Glomerular visceral epithelial cell (primary cell): ENCODE data around the gene NLRP1.
A peak's percentile ranks its signal among the peaks of the same experiment; 100 is the strongest.
"Not testable (repeated sequence)": the region's sequence is repeated elsewhere in the genome, so short reads cannot be mapped to it uniquely, and the experiment has no call there.

ENCODE experiments used
- DNase-seq: peaks from one replicate; pipeline ENCODE4 v3.0.0-alpha.2; 2016; ENCODE audit errors: extremely low spot score

NLRP1 gene

DNA sequence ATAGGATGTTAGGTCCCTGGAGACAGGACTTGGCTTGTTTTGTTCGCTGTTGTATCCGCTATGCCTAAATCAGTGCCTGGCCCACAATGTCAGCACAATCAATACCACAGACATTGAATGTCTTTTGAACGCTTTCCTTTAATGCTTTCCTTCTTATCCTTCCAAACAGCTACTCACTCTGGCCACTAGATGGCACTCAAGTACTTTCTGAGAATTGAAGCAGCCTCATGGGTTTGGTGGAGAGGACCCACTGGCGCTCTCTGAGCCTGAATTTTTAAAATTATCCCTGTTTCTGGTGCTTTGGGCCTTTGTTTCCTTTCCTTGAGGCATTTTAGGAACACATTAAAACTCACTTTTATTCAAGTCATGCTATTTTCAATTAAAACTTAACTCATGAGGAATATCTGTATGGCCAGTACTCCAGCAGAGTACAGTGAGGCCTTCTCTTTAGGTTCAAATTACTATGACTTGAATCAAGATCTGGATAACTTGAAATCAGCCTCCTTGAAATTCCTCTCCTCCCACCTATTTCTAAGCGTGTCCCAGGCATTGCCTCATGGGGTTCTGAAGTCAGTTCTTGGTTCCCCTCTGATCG is 3.2 kb upstream of the NLRP1 start:
- peak; percentile 72 for DNase-seq

DNA sequence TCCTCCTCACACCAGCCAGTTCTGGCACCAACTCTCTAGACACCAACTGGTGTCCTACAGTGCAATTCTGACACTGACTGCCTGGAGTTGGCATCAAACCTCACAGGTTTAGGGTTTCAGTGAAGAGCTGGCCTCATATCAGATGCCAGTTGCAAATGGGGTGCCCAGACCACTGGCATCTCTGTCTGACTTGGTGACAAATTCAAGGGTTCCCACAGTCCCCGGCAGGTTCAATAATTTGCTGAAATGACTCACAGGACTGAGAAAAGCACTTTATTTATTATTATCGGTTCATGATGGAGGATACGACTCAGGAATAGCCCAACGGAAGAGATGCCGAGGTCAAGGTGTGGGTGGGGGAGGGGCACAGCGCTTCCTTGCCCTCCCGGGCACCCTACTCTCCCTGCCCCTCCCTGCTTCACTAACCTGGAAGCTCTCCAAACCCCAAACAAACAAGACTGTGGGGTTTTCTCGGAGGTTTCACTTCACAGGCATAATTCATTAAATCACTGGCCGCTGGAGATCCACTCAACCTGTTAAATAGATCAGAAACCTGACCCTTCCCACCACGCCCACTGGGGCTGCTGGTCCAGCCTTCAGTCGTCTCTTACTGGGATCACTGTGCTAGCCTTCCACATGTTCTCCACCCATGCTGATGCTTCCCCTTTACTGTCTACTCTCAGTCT is 1.7 kb upstream of the NLRP1 start:
- peak; percentile 86 for DNase-seq

DNA sequence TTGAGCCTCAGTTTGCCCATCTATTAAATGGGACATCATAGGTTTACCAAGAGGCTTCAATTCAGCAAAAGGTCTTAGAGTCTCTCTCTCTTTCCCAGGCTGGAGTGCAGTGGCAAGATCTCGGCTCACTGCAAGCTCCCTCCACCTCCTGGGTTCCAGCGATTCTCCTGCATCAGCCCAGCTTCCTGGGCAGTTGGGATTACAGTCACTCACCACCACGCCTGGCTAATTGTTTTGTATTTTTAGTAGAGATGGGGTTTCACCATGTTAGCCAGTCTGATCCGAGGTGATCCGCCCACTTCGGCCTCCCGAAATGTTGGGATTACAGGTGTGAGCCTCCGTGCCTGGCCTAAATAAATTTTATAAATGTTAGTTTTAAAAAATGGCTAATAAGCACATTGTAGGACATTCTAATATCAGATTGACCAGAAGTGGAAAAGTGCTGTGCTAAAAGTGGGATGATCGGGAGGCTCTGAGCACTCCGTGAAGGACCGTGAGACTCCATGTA is 1.0 kb upstream of the NLRP1 start:
- DNase-seq: no peak

DNA sequence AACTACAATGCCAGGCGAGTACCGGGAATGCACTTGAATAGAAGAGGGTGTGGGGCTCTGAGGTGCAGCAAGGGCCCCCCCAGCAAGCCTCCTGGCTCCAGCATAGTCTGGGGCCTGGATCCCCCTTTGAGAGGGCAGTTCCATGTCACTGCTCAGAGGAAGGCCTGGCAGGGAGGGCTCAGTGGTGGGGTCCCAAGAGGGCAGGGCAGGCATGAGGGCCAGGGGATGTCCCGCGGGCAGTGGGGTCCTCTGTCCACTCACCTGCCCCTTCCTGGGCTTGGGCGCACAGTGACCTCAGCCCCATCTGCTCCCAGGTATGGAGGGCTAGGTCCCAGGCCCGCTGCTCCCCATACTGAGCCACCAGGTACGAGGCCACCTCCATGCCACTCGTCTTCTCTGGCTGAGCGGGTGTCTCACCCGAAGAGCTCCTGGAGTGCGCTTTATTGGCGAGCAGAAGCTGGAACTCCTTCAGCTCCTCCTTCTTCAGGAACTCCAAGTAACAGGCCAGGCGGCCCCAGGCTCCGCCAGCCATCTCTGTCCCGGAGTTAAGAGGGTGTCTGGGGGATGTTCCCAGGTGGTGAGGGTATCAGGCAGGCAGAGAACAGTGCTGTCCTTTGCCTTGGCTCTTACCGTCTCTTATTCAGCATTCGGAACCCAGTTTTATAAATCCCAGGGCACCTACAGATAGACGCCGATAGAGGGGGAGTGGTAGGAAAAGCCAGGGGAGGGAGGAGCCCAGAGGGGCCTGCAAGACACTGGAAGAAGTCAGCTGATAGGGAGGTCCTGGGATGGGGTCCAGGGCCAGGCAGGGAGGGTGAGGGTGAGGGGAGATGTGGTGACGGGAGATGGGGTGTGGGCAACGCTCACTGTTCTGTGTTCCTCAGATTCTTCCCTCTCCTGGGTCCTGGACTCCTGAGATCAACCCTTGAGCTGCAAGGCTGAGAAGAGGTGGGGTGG is 605 bp downstream of the NLRP1 start:
- DNase-seq: no peak

DNA sequence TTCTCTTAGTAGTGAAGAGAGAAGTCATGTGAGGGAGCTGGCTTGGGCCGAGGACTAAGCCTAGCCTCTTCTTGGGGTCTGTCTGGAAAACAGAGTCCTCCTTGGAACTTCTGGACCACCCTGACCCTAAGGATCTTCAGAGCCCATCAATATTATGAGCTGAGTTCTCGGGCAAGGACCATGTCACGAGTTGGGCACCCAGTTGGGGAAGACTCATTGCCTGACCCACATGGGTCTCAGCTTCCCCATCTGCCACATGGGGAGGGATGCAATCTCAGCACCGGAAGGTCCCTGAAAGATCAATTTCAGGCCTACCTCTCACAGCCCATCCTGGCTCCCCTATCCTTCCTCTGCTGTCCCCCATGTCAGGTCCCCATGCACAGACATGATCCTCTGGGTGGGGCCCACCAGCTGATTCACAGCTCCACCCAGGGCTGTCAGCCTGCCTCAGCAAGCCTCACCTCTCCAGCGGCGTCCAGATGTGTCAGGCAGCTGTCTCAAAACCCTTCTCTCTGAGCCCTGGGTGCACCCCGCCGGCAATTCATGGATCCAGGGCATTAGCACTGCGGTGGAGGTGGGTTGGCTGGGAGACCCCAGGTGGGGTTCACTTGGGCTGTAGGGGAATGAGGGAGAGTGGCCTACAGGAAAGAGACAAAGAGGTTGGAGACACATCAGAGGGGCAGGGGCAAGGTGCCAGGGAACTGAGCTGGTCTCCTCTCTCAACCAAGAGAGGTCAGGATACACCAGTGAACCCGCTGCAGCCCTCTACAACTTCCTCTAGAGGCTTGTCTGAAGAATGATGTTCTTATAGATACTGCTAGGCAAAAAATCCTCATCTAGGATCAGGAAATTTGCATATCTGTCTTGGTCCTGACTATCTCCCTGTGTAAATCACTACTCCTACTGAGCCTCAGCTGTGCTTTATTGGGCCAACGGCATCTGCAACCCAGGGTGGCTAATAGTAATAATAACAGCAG is 1.8 kb downstream of the NLRP1 start:
- no peak for DNase-seq

DNA sequence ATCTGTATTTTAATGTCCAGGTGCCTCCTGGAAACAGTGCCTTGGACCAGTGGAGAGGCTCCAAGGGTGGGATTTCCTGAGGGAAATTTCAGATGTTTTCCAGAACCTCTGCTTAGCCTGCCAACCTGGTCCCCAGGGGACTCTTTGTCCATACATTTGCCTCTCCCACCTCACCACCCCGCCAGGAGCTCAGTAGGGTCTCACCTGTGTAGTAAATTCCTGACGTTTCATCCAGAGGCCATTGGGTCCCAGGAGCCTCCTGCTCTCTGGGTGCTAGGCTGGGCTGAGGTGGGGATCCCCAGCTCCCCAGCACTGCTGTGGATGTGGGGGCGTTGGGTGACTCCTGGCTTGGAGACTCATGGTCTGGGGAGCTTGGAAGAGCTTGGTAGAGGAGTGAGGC is 2.7 kb downstream of the NLRP1 start:
- no peak for DNase-seq

DNA sequence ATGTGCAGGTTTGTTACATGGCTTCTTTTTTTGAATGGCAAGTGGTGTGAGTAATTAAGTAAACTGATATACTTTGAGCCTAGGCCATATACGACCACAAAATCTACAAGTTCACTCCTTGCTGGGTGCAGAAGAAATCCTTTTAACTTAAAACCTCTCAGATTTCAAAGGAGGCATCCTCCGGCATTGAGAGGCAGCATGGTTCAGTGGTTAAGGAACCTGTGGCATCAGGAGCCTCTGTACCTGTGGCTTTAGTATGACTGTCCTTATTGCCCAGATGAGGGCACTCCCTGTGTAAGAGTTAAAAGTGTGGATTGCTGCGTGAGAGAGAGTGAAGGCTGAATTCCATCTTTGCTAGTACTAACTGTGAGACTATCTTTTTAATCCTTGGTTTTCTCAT is 3.3 kb downstream of the NLRP1 start:
- no peak for DNase-seq

DNA sequence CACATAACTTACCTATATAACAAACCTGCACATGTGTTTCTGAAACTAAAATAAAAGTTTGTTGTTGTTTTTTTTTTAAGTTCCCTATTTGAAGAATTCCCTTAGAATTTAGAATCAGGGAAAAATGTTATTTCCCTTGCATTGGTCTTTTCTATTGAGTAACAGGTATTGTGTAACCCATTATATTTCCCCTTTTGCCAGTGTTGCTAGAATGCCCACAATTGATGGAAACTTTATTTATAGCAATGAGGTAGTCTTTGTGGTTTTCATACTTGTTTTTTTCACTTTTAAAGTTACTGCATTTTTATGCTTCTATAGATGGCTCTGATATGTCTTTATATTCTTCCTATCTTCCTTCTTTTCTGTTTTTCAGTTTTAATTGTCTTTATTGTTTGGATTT is 3.9 kb downstream of the NLRP1 start:
- peak; percentile 26 for DNase-seq

DNA sequence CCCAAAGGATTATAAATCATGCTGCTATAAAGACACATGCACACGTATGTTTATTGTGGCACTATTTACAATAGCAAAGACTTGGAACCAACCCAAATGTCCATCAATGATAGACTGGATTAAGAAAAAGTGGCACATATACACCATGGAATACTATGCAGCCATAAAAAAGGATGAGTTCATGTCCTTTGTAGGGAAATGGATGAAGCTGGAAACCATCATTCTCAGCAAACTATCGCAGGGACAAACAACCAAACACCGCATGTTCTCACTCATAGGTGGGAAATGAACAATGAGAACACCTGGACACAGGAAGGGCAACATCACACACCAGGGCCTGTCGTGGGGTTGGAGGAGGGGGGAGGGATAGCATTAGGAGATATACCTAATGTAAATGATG is 5.5 kb downstream of the NLRP1 start:
- not testable (repeated sequence) for DNase-seq

DNA sequence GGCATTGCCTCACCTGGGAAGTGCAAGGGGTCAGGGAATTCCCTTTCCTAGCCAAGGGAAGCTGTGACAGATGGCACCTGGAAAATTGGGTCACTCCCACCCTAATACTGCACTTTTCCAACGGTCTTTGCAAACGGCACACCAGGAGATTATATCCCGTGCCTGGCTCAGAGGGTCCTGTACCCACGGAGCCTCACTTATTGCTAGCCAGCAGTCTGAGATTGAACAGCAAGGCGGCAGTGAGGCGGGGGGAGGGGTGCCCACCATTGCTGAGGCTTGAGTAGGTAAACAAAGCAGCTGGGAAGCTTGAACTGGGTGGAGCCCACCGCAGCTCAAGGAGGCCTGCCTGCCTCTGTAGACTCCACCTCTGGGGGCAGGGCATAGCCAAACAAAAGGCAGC is 11.3 kb downstream of the NLRP1 start:
- DNase-seq: not testable (repeated sequence)

DNA sequence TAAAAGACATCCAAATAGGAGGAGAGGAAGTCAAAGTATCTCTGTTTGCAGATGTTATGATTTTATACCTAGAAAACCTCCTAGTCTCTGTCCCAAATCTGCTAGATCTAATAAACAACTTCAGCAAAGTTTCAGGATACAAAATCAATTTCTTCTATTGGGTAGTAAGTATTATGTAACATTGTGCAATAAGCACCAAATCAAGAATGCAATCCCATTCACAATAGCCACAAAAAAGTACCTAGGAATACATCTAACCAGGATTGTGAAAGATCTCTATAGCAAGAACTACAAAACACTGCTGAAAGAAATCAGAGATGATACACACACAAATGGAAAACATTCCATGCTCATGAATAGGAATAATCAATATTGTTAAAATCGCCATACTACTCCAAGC is 13.0 kb downstream of the NLRP1 start:
- DNase-seq: no peak

DNA sequence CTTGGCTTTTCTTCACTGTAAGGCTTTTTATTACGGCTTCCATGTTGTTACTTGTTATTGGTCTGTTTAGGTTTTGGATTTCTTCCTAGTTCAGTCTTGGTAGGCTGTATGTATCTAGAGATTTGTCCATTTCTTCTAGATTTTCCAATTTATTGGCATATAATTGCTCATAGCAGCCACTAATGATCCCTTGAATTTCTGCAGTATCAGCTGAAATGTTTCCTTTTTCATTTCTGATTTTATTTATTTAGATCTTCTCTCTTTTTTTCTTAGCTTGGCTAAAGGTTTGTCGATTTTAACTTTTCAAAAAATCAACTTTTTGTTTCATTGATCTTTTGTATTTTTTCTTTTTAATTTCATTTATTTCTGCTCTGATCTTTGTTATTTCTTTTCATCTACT is 18.5 kb downstream of the NLRP1 start:
- no peak for DNase-seq

DNA sequence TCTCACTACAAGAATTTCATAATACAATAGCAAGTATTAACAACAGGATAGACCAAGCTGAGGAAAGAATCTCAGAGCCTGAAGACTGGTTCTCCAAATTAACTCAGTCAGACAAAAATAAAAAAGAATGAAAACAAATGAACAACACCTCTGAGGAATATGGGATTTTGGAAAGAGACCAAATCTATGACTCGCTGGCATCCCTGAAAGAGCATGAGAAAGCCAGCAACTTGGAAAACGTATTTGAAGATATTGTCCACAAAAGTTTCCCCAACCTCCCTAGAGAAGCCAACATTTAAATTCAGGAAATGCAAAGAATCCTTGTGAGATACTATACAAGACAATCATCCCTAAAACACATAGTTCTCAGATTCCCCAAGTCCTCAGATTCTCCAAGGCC is 20.9 kb downstream of the NLRP1 start:
- peak; percentile 25 for DNase-seq

DNA sequence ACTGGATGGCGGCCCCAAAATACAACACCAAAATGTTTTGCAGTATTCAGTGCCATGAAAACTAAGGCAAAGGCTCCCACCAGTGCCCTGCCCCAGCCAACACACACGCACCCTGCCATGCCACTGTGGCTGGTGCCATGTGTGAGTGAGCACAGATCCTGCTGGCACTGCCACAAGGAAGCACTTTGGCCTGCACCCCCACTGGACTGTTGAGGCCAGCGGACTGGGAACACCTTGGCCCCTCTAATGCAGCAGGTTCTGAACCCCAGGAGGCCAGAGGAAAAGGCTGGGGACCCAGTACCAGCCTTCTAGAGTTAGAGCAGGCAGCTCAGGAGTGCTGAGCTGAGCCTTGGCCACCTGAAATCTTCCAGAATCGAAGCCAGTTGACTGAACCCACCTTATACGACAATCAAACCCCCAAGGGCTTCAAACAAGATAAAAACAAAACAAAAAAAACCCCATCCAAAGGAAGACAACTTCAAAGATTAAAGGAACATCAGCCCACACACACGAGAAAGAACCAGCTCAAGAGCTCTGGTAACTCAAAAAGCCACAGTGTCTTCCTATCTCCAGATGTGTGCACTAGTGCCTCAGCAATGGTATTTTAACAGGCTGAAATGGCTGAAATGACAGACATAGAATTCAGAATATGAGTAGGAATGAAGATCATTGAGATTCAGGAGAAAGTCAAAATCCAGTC is 21.5 kb downstream of the NLRP1 start:
- DNase-seq: no peak

DNA sequence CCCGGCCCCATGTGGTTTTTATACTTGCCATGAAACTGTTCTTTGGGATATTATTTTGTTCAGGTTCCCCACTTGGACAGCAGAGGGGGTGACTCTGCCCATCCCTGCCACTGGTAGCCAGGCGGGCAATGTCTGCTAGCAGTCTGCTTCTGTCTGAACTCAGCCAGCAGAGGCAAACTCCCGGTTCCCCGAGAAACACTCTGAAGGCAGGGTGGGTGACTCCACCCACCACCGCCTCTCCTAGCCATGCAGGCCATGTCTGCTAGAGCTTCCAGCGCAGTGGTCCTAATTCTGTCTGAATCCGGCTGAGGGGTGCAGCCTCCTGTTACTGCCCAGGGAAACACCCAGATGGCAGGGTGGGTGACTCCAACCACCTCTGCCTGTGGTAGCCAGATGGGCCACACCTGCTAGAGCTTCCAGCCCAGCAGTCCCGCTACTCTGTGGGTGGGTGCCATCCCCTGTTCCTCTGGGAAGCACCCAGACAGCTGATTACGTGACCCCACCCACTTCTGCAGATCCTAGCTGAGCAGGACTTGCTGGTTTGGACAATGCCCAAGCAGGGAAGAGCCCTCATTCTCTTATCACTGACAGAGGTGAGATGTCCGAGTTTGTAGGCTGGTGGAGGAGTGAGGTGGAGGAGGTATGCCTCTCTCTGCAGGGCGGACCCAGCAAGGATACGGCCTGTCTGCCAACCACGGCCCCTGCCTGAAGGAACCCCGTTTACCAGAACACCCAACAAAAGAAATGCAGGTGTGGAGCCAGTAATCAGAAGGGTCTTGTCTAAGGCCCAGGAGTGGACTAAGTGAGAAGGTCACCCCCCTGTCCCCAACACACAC is 22.4 kb downstream of the NLRP1 start:
- no peak for DNase-seq

DNA sequence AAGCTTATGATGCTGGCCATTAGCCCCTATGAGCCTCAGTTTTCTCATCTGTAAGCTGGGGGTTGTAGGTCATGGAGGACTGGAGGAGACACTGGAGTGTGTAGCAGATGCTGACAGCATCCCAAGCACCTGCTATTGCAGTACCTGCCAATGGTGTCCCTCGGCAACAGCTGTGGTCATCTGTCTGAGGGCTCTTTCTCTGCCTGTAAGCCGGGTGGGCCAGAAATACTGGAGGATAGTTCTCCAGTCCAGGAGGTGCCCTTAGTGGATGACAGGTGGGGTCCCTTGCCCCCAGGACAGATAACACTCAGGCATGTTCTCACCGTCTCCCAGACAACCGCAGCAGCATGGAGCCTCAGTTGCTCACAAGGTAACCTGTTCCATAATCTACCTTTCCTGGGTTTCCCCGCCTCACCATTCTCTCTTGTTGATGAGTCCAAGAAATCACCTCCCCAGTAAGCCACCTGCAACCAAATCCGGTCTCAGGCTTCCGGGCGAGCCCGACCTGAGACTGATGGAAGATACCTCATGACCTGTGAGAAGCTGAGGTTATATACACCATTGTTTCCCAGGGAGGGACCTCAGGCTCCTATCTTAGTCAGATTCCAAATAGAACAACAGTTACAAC is 23.8 kb downstream of the NLRP1 start:
- no peak for DNase-seq

DNA sequence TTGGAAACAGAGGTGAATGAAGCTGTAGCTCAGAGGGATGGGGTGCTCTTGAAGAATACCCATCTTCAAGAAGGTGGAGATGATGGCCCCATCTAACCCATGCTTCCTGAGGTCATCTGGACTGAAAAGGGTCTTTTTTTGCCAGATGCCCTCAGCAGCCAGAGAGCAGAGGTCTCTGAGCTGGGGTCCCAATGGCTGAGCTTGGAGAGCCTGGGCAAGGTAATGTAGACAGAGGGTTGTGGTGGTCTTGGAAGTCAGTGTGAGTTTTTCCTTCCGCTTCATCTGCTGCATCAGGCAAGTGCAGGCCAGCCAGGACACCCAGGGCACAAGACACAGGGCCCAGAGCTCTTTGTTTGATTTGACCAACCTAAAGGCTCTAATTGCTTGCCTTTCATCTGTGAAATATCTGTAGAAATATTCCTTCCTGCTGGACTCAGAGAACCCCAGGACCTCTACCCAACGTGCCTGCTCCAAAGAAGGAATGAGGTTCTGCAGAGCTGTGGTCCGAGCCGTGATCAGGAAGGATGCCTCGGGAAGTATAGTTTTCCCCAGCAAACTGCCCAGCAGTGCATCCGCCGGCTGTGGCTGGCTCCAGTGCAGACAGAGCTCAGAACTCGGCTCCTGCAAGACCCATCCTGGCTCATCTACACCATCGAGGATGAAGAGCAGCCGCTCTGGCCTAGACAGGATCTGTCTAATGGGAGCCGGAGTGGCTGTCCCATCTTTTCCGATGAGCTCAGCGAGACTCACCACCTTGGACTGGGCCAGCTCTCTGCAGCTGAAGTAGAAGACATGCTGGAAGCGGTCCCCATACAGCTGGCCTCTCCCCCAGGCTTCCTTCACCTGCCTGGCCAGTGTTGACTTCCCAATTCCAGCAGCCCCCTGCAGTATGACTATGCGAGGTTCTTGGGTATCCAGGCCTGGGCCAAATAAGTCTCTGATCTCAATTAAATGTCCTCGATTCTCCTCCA is 25.2 kb downstream of the NLRP1 start:
- no peak for DNase-seq

DNA sequence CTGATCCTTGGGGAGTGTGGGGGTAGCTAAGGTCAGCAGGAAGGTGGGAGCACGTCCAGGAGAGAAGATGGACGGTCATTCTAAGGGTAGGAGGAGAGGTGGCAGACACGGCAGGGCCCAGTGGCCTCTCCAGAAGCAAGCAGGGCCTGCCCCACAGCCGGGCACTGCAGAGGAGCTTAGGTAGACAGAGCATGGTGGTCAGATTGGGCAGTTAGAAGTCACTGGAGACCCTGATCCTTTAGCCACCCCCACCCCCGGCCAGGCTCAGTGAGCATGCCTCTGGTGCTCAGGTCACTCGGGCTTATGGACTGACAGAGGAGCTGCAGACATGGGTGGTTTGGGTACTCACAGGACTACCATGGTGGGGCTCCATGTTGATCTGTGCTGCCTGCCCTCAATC is 26.3 kb downstream of the NLRP1 start:
- DNase-seq: no peak
